Skeletal muscle tissue (tissue), 4 donors: ENCODE results near the gene FNDC4. TPM values are rescaled to one million over a fixed set of nuclear protein-coding genes. Genes with fewer than 3 reads are reported as not detected.
"Not testable (repeated sequence)": the region's sequence is repeated elsewhere in the genome, so short reads cannot be mapped to it uniquely, and the experiment has no call there.

ENCODE experiments used
- H3K27ac ChIP-seq: one replicate; pipeline ENCODE4 v1.7.0; 2013; ENCODE audit warnings: mild to moderate bottlenecking, low read depth, low read length, inconsistent platforms
- H3K27me3 ChIP-seq, 3 donors: one replicate each; pipeline ENCODE4 v1.7.0; 2013; ENCODE audit warnings: low read length in 3 of 3; ENCODE audit not compliant: control insufficient read depth in 3 of 3, insufficient read depth in 3 of 3
- H3K36me3 ChIP-seq, 3 donors: one replicate each; pipeline ENCODE4 v1.7.0; 2013; ENCODE audit warnings: low read length in 3 of 3; ENCODE audit not compliant: control insufficient read depth in 3 of 3, insufficient read depth in 3 of 3
- H3K4me1 ChIP-seq, 3 donors: one replicate each; pipeline ENCODE4 v1.7.0; 2013; ENCODE audit warnings: low read length in 3 of 3, mild to moderate bottlenecking in 3 of 3; ENCODE audit not compliant: control insufficient read depth in 3 of 3, insufficient read depth in 3 of 3
- H3K4me3 ChIP-seq, 3 donors: one replicate each; pipeline ENCODE4 v1.7.0; 2013; ENCODE audit warnings: low read length in 3 of 3
- H3K9ac ChIP-seq, 3 donors: one replicate each; pipeline ENCODE4 v1.7.0; 2013; ENCODE audit warnings: low read length in 3 of 3, mild to moderate bottlenecking in 3 of 3, moderate library complexity in 2 of 3, low read depth in 1 of 3
- H3K9me3 ChIP-seq, 3 donors: one replicate each; pipeline ENCODE4 v1.7.0; 2013; ENCODE audit warnings: low read length in 3 of 3; ENCODE audit not compliant: control insufficient read depth in 3 of 3
- total RNA-seq: library from RNA; depleted of rRNA; stranded (reverse); fragments of >200 nt; gene quantifications from one replicate; pipeline ENCODE4 v1.2.3, GENCODE V29; 2014
- donor health status: Osteomylitis.

FNDC4 gene
- 5.2 TPM for total RNA-seq

- Histone ChIP-seq H3K27me3 (peaks cover 11 to 26% (median 23%) of the 10 kb centered on the region in 3 donors), H3K4me1 (peaks cover 7 to 15% (median 15%) of the 10 kb centered on the region in 3 donors), H3K4me3 (peak within 1 kb of the TSS; percentile 62 to 72 (median 64)), H3K36me3 (no peaks in the 10 kb centered on the region), H3K9ac (peak within 1 kb of the TSS; percentile 45 to 76 (median 68)), H3K27ac (no peak within 1 kb of the TSS), H3K9me3 (no peaks in the 10 kb centered on the region)
These were observed at the start of gene FNDC4 for GRCh38 chr2:27494944-27495554. TSS of gene FNDC4 (minus strand) at chr2:27495200. CDS start at chr2:27494679, 521 bp downstream.

GRCh38 chr2:27544143-27544821 is 49.3 kb upstream of the FNDC4 start:
- Histone ChIP-seq H3K27me3 (no peaks in the 10 kb centered on the region), H3K9me3 (peaks cover 0 to 3% (median 0%) of the 10 kb centered on the region in 3 donors), H3K9ac (no peak overlapping the region), H3K4me3 (no peak overlapping the region), H3K27ac (no peak overlapping the region), H3K4me1 (no peaks in the 10 kb centered on the region), H3K36me3 (no peaks in the 10 kb centered on the region)

GRCh38 chr2:27539649-27540048 is 44.6 kb upstream of the FNDC4 start:
- not testable (repeated sequence) for H3K27ac ChIP-seq, H3K4me3 ChIP-seq, H3K9ac ChIP-seq, H3K4me1 ChIP-seq, H3K27me3 ChIP-seq, H3K9me3 ChIP-seq, H3K36me3 ChIP-seq

GRCh38 chr2:27538839-27539450 is 43.9 kb upstream of the FNDC4 start:
- not testable (repeated sequence) for H3K9ac ChIP-seq, H3K4me1 ChIP-seq, H3K27me3 ChIP-seq, H3K36me3 ChIP-seq, H3K9me3 ChIP-seq, H3K27ac ChIP-seq, H3K4me3 ChIP-seq

GRCh38 chr2:27537287-27537686 is 42.3 kb upstream of the FNDC4 start:
- Histone ChIP-seq H3K27ac (no peak overlapping the region), H3K9ac (no peak overlapping the region), H3K27me3 (peaks cover 0 to 6% (median 2%) of the 10 kb centered on the region in 3 donors), H3K36me3 (no peaks in the 10 kb centered on the region), H3K4me3 (no peak overlapping the region), H3K9me3 (no peaks in the 10 kb centered on the region), H3K4me1 (no peaks in the 10 kb centered on the region)

- no peak overlapping the region for H3K9ac ChIP-seq
- peaks cover 0 to under 1% (median 0%) of the 10 kb centered on the region in 3 donors for H3K27me3 ChIP-seq
- H3K4me3 ChIP-seq: no peak overlapping the region
- no peaks in the 10 kb centered on the region for H3K36me3 ChIP-seq
- no peak overlapping the region for H3K27ac ChIP-seq
- H3K4me1 ChIP-seq: no peaks in the 10 kb centered on the region
- H3K9me3 ChIP-seq: no peaks in the 10 kb centered on the region
These were observed 37.0 kb upstream of the FNDC4 start for GRCh38 chr2:27531983-27532382.

GRCh38 chr2:27527182-27527581 is 32.2 kb upstream of the FNDC4 start:
- Histone ChIP-seq H3K36me3 (no peaks in the 10 kb centered on the region), H3K9me3 (no peaks in the 10 kb centered on the region), H3K27ac (no peak overlapping the region), H3K4me1 (no peaks in the 10 kb centered on the region), H3K4me3 (no peak overlapping the region), H3K9ac (no peak overlapping the region), H3K27me3 (peaks cover 0 to 8% (median 3%) of the 10 kb centered on the region in 3 donors)

- Histone ChIP-seq H3K27me3 (peaks cover 0 to 8% (median 4%) of the 10 kb centered on the region in 3 donors), H3K9me3 (no peaks in the 10 kb centered on the region), H3K4me1 (no peaks in the 10 kb centered on the region), H3K9ac (no peak overlapping the region), H3K36me3 (no peaks in the 10 kb centered on the region), H3K27ac (no peak overlapping the region), H3K4me3 (no peak overlapping the region)
These were observed 27.5 kb upstream of the FNDC4 start for GRCh38 chr2:27522400-27522945.

- H3K27me3 ChIP-seq: peaks cover 0 to 3% (median 2%) of the 10 kb centered on the region in 3 donors
- H3K4me1 ChIP-seq: no peaks in the 10 kb centered on the region
- H3K27ac ChIP-seq: no peak overlapping the region
- no peaks in the 10 kb centered on the region for H3K36me3 ChIP-seq
- H3K4me3 ChIP-seq: no peak overlapping the region
- H3K9ac ChIP-seq: no peak overlapping the region
- no peaks in the 10 kb centered on the region for H3K9me3 ChIP-seq
These were observed 25.3 kb upstream of the FNDC4 start for GRCh38 chr2:27520316-27520715.

GRCh38 chr2:27518782-27519113 is 23.7 kb upstream of the FNDC4 start:
- Histone ChIP-seq H3K9me3 (no peaks in the 10 kb centered on the region), H3K27me3 (peaks cover 0 to 3% (median 0%) of the 10 kb centered on the region in 3 donors), H3K27ac (no peak overlapping the region), H3K9ac (no peak overlapping the region), H3K4me1 (no peaks in the 10 kb centered on the region), H3K36me3 (no peaks in the 10 kb centered on the region), H3K4me3 (no peak overlapping the region)
